ENCODE measurements around the gene WDR18.

Gene WDR18

DNA sequence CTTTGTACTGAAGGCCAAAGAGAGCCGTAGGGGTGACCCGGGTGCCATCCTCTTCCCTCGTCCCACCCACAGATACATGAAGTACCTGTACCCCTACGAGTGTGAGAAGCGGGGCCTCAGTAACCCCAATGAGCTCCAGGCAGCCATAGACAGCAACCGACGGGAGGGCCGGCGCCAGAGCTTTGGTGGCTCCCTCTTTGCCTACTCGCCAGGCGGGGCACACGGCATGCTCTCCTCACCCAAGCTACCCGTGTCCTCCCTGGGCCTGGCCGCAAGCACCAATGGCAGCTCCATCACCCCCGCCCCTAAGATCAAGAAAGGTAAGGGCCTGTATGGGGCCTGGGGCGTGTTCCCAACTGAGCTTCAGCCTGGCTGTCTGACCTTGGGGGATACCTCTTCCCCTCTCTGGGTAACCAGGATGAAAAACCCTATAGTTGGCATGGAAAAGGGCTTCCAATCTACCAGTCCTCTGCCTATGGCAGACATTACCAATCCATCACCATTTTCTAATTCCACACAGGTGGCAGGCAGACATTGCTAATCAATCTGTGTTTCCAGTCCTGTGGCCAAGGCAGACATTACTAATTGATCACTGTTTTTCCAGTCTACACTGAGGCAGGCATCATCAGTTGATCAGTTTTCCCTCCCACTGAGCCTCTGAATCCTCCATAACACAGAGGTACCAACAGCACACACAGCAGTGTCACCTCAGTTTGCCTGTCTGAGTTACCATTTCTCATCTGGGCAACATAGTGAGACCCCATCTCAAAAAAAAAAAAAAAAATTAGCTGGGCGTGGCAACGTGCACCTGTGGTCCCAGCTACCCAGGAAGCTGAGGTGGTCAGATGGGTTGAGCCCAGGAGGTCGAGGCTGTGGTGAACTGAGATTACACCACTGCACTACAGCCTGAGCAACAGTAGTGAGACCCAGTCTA lies 19.1 kb upstream of the WDR18 start:
- no peak for DNase-seq (ENCODE audit: low read depth in 2 of 2)

DNA sequence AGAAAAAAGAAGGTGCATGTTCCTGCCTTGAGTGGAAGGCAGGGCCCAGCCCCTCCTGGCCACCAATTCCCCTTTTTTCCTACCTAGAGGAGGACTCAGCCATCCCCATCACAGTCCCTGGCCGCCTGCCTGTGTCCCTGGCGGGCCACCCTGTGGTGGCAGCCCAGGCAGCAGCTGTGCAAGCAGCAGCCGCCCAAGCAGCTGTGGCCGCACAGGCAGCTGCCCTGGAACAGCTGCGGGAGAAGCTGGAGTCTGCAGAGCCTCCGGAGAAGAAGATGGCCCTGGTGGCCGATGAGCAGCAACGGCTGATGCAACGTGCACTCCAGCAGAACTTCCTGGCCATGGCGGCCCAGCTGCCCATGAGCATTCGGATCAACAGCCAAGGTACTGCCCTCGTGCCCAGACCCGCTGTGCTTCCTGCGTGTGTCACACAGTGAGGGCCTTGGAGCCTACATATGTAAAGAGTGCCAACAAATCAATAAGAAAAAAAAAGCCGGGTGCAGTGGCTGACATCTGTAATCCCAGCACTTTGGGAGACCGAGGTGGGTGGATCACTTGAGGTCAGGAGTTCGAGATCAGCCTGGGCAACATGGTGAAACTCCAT lies 17.6 kb upstream of the WDR18 start:
- no peak for DNase-seq (ENCODE audit: low read depth in 2 of 2)

DNA sequence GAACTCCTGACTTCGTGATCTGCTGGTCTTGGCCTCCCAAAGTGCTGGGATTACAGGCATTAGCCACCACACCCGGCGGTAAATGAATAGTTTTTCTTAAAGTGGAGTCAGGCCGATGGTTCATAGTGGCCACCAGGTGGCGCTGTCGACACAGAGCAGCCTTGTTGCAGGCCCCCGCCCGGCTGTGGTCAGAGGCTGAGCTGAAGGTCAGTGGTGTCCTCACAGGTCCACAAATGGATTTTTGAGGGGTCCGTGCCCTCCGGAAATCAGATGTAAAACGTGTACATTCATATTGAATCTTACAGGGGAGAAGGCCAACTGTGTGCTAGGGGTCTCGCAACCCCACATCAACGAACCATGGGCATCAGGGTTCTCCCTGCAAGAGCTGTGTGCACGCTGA lies 13.4 kb upstream of the WDR18 start:
- no peak for DNase-seq (ENCODE audit: low read depth in 2 of 2)

DNA sequence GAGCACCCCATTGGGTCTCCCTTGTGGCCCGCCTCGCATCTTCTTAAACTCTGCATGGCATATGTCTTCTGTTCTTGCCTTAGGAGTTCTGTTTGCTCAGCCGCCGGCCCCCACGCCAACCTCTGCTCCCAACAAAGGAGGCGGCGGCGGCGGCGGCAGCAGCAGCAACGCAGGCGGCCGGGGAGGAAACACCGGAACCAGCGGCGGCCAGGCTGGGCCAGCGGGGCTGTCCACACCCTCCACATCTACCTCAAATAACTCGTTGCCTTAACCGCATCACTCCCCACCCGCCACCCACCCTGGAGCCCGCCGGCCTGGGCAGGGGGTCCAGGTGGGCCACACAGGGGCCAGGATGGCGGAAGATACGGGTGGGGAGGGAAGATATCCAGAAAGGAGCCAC lies 12.3 kb upstream of the WDR18 start:
- no peak for DNase-seq (ENCODE audit: low read depth in 2 of 2)

DNA sequence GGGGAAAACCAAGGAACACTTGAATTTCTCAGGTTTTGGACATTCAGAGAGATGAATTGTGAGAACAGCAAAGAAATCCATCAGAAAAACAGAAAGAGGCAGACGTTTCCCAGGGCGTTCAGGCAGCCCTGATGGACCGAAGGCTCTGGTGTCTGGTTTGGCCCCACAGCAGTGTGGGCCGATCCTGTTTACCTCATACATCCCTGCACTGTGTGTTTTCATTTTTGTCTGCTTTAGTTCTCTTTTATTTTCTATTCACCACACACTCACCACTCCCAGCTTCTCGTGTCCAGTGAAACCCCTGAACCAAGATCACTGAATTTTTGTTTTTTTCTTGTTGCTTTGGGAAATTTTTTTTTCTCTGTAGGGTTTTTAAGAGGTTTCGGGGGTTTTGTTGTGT lies 11.9 kb upstream of the WDR18 start:
- no peak for DNase-seq (ENCODE audit: low read depth in 2 of 2)

DNA sequence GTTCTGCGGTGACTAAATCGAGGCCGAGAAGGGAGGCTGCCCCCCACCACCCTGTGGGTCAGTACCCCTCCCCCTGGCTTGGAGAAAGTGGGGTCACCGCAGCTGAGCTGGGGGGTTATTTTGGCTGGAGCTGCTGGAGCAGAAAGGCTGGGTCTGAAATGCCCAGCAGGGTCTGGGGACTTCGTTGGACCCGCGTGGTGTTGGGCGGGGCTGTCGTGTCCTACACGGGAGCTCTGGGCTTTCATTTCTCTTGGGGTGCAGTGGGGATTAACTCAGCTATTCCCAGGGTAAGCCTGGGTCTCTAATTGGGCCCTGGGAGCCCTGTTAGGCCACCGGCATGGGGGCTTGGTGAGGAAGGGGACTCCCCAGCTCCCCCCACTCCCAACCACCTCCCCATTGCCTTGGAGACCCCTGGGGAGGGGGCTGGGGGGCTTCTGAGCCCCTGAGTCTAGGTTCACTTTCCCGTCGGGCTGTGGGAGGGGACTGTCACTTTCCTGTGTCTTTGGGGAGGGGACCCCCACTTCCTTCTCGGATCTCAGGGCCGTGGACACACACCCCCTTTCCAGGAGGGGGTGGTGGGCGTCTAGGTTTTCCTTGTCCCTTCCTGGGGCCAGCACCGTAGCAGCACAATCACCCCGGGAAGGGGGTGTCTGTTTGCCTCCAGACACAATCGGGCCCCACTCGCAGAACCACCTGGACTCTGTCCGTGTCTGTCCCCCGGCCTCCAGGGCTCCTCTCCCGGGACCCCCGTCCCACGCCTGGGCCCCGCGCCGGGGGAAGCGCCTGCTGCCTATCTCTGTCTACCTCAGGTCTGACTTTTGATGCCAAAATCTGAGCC lies 10.2 kb upstream of the WDR18 start:
- DNase-seq (ENCODE audit: low read depth in 2 of 2), result no peak

DNA sequence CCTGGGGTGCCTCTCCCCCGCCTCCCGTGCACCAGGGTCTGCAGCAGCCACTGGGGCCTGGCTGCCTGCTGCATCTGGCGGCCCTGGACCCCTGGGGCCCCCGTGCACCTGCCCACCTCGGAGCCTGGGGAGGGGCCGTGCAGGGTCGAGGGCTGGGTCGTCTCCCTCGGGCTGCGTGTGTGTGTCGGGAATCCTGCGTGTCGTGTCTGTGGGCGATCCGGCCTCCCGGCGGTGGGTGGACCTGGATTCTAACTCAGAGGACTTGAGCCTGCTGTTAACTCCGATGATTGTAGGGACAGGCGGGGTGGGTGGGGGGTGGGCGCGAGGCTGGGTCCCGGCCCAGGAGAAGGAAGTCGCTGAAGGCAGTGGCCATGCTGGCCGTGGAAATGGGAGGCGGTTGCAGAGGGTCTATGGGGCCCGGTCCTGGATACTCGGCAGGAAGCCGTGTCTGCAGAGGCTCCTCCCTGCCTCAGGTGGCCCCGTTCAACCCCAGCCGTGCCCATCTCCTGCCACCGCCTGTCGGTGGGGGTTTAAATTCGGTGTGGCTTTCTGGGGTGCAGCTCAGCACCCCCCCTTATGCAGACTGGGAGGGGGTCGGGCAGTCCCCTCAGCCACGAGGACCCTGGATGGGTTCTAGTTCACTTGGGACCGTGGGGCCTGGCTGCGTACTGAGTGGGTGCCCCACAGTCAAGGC lies 9.4 kb upstream of the WDR18 start:
- no peak for DNase-seq (ENCODE audit: low read depth in 2 of 2)

DNA sequence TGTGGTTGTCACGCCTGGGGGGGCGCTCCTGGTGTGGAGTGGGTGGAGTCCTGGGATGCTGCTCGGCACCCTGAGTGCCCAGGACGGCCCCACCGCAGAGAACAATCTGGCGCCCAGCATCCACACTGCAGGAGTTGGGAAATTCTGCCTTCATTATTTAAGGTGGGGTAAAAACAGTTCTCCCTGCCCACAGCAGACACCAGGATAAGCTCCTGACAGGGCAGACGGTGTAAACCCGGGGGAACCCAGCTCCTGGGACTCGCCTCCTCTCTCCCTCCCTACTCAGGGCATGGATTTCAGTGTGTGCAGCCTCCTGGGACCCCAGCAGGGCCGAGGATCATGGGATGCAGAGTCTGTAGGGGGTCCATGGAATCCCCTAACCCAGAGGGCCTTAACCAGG lies 7.7 kb upstream of the WDR18 start:
- no peak for DNase-seq (ENCODE audit: low read depth in 2 of 2)

DNA sequence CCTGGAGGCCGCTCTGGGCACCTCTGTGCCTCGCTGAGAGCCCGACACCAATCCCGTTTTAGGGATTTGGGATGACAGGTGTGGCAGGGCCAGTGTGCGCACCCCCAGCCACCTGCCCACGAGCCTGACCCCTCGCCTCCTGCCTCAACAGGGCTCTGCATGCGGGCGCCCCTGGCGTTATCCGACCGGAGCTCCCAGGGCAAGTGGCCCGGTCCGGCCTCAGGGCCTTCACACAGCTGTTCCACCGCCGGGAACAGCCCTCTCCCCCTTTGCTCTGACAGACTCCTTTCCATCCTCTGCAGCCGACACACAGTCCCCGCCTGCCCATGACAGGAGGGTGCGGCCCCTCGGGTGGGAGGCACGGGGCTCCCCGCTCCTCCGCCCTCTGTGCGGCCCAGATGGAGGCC lies 7.1 kb upstream of the WDR18 start:
- DNase-seq (ENCODE audit: low read depth in 2 of 2), result no peak

DNA sequence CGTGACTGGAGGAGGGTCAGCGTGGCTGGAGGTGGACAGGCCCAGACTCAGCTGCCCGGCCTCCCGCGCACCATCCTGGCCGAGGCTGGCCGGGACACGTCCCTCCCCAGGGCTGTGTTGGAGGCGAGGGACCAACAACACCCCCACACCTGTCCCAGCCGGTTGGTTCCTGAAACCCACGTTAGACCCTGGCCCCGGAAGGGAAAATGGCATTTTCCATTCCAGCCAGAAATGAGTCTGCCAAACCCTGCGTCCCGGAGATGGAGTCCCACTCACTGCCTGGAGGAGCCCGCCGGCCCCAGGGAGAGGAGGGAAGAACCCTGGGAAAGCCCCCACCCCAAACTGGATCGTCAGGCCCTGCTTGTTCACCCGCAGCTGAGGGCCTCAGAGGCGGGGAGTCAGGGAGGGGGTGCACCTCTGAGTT lies 4.8 kb upstream of the WDR18 start:
- no peak for DNase-seq (ENCODE audit: low read depth in 2 of 2)

DNA sequence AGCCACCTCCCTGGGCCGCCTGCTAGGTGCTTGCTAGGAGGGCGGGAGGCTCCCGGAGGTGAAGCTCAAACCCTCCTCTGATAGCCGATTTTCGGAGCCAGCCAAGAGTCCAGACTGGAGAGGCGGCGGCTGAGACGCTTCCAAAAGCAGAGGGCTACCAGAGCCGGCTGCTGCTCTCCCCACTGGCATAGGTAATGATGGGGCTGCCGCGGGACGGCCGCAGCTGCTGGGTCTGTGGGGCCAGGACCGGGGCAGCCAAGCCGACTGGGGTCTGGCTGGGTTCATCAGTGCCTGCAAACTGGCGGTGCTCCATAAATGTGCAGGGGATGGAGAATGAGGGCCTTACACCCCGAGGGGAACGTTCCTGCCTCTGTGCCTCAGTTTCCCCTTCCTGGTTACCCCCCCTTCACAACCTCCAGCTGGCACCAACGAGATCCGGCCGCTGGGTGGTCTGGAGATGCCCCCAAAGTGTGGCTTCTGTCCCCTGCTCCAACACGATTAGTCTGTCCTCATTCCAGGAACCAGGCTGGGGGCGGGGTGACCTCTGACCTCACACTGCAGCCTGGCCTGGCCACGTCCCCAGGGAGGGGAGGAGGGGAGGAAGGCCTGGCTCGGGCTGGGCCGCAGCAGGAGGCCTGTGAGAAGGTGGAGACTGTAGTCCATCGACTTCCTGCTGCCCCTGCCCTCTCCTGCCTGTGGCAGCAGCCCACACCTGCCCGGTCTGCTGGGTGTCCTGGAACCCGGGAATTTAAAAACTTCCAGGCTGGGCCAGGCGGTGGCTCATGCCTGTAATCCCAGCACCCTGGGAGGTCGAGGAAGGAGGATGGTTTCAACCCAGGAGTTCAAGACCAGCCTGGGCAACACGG lies 3.8 kb upstream of the WDR18 start:
- no peak for DNase-seq (ENCODE audit: low read depth in 2 of 2)

DNA sequence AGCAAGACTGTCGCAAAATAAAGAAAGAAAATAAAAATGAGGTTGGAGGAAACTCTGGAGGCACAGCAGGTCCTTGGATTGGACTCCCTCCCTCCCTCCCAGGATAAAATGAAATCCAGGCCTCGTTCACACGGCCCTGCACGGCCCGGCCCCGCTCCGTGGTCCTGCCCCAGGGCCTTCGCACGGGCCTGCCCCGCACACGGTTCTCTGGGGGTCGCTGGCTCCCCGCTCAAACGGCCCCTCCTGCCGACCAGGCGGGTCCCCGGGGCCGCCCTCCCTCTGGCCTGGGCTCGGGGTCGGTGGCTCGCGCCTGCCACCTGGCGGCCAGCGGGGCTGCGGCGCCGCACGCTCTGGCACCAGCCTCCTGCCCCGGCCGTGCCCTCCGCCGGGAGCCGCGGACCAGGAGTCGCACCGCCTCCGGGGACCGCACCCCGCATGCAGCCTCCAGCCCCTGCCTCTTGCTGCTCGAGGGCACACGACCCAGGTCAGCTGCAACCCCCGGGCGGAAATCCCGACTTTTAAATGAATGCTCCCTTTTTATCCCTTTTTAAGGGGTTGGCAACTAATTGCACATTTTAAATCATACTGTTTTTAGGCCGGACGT lies 1.5 kb upstream of the WDR18 start:
- DNase-seq (ENCODE audit: low read depth in 2 of 2), result peak; percentile 40 to 55

DNA sequence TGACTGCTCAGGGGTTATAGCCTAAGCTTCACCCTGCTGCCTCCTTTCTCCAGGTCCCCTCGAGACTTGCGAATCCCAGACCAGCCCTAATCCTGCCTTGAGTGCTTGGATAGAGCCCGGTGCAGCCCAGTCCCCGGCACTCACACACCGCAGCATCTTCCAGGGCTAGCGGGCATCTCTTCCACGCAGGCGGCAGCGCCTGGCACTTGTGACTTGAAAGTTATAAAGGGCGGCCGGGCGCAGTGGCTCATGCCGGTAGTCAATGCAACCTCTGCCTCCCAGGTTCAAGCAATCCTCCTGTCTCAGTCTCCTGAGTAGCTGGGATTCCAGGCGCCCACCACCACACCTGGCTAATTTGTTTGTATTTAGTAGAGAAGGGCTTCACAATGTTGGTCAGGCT lies 1.9 kb downstream of the WDR18 start:
- DNase-seq (ENCODE audit: low read depth in 2 of 2), result no peak

DNA sequence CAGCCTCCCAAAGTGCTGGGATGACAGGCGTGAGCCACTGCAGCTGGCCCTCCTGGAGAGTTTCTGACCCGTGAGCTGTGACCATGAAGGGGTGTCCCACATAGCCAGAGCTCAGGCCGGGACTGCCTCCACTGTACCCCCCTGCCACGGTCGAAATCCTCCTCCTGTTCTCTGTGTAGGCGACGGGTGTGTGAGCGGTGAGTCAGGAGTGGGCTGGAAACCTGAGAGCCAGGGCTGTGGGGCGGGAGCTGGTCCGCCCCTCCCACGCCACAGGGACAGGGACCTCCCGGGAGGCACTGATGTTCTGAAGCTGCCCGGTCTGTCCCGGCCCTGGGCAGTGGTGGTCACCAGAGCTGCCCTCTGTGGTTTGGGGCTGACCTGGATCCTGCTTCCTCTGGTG lies 3.9 kb downstream of the WDR18 start:
- DNase-seq (ENCODE audit: low read depth in 2 of 2), result no peak

DNA sequence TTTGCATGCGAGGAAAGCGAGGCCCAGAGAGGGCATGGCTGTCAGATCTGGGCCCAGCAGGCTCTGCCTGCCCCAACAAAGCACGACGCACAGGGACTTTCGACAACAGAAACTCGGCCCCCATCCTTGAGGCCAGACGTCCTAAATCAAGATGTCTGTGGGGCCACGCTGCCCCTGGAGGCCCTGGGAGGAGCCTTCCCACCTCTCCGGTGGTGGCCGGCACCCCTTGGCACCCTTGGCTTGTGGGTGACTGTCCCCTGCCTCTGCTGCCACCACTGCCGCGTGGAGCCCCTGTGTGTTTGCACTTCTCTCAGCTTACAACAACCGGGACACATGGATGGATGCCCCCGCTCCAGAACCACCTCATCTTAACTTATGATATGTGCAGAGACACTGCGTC lies 4.4 kb downstream of the WDR18 start:
- no peak for DNase-seq (ENCODE audit: low read depth in 2 of 2)

DNA sequence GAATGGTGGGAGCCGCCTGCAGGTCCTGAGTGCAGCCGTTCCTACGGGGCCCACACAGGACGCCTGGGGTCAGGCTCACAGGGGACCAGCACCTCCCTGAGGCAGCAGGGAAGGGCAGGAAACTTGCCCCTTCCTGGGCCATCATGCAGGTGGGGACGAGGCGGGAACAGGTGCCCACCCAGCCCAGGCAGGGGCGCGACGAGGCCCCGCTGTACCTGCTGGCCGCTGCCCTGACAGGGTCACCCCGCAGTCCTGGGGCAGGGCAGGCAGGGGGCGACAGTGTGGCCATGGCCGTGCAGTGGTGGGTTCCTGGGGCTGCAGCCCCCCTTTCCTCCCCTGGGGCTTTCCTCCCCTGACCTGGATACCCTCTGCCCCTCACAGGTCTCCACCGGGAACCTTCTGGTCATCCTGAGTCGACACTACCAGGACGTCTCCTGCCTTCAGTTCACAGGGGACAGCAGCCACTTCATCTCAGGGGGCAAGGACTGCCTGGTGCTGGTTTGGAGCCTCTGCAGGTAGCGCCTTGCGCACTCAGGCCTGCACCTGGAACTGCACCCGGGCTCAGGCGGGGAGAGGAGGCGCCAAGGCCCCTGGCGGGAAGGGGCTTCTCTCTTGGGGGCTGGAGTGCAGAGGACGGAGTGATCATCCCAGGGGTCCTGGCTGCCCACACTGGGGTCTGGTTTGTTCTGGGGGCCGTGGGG lies 5.4 kb downstream of the WDR18 start:
- no peak for DNase-seq (ENCODE audit: low read depth in 2 of 2)

DNA sequence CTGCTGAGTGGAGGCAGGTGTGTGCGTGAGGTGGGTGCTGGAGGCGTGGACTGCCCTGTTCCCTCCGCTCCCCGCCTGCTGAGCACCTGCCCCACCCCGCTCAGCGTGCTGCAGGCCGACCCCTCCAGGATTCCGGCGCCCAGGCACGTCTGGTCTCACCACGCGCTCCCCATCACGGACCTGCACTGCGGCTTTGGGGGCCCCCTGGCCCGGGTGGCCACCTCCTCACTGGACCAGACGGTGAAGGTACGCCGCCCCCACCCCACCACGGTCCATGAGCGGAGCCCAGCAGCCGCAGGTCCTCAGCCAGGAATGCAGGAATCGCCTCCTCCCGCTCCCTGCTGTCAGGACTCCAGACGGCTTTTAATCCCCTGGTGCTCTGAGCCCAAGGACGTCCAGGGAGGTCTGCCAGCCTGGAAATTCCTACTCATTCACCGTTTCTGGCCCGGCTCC lies 6.0 kb downstream of the WDR18 start:
- DNase-seq (ENCODE audit: low read depth in 2 of 2), result no peak

DNA sequence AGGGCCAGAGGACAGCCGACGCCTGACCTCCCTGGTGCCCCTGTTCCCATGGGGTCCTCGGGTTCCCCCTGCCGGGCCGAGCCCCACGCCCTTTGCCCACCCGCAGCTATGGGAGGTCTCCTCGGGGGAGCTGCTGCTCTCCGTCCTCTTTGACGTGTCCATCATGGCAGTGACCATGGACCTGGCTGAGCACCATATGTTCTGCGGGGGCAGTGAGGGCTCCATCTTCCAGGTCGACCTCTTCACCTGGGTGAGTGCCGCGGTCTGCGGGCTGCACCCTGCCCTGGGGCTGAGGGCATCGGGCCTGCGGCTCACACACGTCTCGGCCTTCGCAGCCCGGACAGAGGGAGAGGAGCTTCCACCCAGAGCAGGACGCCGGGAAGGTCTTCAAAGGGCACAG lies 6.6 kb downstream of the WDR18 start:
- DNase-seq (ENCODE audit: low read depth in 2 of 2), result no peak

DNA sequence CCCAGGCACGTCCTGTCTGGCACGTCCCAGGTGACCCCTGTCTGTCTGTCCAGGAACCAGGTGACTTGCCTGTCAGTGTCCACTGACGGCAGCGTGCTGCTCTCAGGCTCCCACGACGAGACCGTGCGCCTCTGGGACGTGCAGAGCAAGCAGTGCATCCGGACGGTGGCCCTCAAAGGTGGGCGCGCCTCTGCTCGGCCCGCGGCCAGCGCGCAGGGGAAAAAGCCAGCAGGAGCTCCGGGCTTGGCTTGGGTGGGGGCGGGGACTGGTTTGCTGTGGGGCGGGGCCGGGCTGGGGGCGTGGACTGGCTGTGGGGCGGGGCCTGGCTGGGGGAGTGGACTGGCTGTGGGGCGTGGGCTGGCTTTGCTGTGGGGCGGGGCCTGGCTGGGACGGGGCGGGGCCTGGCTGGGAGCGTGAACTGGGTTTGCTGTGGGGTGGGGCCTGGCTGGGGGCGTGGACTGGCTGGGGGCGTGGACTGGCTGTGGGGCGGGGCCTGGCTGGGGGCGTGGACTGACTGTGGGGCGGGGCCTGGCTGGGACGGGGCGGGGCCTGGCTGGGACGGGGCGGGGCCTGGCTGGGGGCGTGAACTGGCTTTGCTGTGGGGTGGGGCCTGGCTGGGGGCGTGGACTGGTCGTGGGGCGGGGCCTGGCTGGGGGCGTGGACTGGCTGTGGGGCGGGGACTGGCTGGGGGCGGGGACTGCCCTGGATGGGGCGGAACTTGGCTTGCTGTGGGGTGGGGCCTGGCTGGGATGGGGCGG lies 7.2 kb downstream of the WDR18 start:
- DNase-seq (ENCODE audit: low read depth in 2 of 2), result peak in 1 of 2 donors; percentile 29

Data from activated CD8-positive, alpha-beta memory T cell treated with anti-CD3 and anti-CD28 coated beads for 4 hours (primary cell).